ENCODE measurements around the gene ANO8. TPM values are rescaled to one million over a fixed set of nuclear protein-coding genes. Genes with fewer than 3 reads are reported as not detected.

ANO8 gene
- total and polyA plus RNA-seq, 2 of the 13 experiments (the other 11 are each of a cell fraction or from before 2014, with no cell fraction given), result 1.8 to 3.5 TPM

DNA sequence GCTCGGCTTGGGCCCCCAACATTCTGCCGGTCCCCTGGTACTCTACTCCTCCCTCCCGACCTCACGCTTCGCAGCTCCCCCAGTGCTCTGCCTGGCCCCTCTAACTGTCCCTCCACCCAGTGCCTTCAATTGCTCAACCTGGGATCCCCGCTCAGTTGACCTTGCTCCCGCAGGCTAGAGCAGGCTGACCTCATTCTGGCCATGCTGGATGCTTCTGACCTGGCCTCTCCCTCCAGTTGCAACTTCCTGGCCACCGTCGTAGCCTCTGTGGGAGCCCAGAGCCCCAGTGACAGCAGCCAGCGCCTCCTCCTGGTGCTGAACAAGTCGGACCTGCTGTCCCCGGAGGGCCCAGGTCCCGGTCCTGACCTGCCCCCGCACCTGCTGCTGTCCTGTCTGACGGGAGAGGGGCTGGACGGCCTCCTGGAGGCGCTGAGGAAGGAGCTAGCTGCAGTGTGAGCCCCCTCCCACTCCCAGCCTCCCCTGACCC lies 6.3 kb upstream of the ANO8 start (continued):
- TF ChIP-seq, protein P1, sequence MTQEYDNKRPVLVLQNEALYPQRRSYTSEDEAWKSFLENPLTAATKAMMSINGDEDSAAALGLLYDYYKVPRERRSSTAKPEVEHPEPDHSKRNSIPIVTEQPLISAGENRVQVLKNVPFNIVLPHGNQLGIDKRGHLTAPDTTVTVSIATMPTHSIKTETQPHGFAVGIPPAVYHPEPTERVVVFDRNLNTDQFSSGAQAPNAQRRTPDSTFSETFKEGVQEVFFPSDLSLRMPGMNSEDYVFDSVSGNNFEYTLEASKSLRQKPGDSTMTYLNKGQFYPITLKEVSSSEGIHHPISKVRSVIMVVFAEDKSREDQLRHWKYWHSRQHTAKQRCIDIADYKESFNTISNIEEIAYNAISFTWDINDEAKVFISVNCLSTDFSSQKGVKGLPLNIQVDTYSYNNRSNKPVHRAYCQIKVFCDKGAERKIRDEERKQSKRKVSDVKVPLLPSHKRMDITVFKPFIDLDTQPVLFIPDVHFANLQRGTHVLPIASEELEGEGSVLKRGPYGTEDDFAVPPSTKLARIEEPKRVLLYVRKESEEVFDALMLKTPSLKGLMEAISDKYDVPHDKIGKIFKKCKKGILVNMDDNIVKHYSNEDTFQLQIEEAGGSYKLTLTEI (CRISPR knock-in tag; conservative IDR thresholded peaks at IDR 0.05), result no peak
- TF ChIP-seq, protein P2, sequence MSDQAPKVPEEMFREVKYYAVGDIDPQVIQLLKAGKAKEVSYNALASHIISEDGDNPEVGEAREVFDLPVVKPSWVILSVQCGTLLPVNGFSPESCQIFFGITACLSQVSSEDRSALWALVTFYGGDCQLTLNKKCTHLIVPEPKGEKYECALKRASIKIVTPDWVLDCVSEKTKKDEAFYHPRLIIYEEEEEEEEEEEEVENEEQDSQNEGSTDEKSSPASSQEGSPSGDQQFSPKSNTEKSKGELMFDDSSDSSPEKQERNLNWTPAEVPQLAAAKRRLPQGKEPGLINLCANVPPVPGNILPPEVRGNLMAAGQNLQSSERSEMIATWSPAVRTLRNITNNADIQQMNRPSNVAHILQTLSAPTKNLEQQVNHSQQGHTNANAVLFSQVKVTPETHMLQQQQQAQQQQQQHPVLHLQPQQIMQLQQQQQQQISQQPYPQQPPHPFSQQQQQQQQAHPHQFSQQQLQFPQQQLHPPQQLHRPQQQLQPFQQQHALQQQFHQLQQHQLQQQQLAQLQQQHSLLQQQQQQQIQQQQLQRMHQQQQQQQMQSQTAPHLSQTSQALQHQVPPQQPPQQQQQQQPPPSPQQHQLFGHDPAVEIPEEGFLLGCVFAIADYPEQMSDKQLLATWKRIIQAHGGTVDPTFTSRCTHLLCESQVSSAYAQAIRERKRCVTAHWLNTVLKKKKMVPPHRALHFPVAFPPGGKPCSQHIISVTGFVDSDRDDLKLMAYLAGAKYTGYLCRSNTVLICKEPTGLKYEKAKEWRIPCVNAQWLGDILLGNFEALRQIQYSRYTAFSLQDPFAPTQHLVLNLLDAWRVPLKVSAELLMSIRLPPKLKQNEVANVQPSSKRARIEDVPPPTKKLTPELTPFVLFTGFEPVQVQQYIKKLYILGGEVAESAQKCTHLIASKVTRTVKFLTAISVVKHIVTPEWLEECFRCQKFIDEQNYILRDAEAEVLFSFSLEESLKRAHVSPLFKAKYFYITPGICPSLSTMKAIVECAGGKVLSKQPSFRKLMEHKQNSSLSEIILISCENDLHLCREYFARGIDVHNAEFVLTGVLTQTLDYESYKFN (CRISPR knock-in tag; conservative IDR thresholded peaks at IDR 0.05), result peak; percentile 82
- TF ChIP-seq ZNF616 (CRISPR knock-in tag; IDR thresholded peaks at IDR 0.05; ENCODE audit: low read depth) (0 out of 2 replicates have a peak, but pooled peaks have one; percentile 52), KAT7 (CRISPR knock-in tag; IDR thresholded peaks at IDR 0.05; ENCODE audit: borderline replicate concordance) (0 out of 2 replicates have a peak, but pooled peaks have one; percentile 50), LCORL (IDR thresholded peaks at IDR 0.05) (no peak), LCORL (CRISPR knock-in tag; IDR thresholded peaks at IDR 0.05) (peak; percentile 75; the same call in 1 of the 2 replicates), AHR (CRISPR knock-in tag; IDR thresholded peaks at IDR 0.05) (no peak), ZBTB7B (CRISPR knock-in tag; IDR thresholded peaks at IDR 0.05) (peak; percentile 77)
- TF ChIP-seq, protein P3, sequence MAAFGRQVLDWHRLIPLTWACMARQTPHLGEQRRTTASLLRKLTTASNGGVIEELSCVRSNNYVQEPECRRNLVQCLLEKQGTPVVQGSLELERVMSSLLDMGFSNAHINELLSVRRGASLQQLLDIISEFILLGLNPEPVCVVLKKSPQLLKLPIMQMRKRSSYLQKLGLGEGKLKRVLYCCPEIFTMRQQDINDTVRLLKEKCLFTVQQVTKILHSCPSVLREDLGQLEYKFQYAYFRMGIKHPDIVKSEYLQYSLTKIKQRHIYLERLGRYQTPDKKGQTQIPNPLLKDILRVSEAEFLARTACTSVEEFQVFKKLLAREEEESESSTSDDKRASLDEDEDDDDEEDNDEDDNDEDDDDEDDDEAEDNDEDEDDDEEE (CRISPR knock-in tag; IDR thresholded peaks at IDR 0.05), result 0 out of 2 replicates have a peak, but pooled peaks have one; percentile 53
- TF ChIP-seq, protein P4, sequence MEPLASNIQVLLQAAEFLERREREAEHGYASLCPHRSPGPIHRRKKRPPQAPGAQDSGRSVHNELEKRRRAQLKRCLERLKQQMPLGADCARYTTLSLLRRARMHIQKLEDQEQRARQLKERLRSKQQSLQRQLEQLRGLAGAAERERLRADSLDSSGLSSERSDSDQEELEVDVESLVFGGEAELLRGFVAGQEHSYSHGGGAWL (CRISPR knock-in tag; IDR thresholded peaks at IDR 0.05), result 0 out of 2 replicates have a peak, but pooled peaks have one; percentile 57
- TF ChIP-seq, protein P5, sequence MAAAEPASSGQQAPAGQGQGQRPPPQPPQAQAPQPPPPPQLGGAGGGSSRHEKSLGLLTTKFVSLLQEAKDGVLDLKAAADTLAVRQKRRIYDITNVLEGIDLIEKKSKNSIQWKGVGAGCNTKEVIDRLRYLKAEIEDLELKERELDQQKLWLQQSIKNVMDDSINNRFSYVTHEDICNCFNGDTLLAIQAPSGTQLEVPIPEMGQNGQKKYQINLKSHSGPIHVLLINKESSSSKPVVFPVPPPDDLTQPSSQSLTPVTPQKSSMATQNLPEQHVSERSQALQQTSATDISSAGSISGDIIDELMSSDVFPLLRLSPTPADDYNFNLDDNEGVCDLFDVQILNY (CRISPR knock-in tag; conservative IDR thresholded peaks at IDR 0.05), result no peak
- TF ChIP-seq, protein P6, sequence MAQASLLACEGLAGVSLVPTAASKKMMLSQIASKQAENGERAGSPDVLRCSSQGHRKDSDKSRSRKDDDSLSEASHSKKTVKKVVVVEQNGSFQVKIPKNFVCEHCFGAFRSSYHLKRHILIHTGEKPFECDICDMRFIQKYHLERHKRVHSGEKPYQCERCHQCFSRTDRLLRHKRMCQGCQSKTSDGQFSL (CRISPR knock-in tag; IDR thresholded peaks at IDR 0.05), result 0 out of 2 replicates have a peak, but pooled peaks have one; percentile 22
- TF ChIP-seq, protein P7, sequence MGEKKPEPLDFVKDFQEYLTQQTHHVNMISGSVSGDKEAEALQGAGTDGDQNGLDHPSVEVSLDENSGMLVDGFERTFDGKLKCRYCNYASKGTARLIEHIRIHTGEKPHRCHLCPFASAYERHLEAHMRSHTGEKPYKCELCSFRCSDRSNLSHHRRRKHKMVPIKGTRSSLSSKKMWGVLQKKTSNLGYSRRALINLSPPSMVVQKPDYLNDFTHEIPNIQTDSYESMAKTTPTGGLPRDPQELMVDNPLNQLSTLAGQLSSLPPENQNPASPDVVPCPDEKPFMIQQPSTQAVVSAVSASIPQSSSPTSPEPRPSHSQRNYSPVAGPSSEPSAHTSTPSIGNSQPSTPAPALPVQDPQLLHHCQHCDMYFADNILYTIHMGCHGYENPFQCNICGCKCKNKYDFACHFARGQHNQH (CRISPR knock-in tag; IDR thresholded peaks at IDR 0.05), result peak; percentile 70; the same call in 1 of the 2 replicates
- TF ChIP-seq, protein P8, sequence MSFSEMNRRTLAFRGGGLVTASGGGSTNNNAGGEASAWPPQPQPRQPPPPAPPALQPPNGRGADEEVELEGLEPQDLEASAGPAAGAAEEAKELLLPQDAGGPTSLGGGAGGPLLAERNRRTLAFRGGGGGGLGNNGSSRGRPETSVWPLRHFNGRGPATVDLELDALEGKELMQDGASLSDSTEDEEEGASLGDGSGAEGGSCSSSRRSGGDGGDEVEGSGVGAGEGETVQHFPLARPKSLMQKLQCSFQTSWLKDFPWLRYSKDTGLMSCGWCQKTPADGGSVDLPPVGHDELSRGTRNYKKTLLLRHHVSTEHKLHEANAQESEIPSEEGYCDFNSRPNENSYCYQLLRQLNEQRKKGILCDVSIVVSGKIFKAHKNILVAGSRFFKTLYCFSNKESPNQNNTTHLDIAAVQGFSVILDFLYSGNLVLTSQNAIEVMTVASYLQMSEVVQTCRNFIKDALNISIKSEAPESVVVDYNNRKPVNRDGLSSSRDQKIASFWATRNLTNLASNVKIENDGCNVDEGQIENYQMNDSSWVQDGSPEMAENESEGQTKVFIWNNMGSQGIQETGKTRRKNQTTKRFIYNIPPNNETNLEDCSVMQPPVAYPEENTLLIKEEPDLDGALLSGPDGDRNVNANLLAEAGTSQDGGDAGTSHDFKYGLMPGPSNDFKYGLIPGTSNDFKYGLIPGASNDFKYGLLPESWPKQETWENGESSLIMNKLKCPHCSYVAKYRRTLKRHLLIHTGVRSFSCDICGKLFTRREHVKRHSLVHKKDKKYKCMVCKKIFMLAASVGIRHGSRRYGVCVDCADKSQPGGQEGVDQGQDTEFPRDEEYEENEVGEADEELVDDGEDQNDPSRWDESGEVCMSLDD (CRISPR knock-in tag; IDR thresholded peaks at IDR 0.05; ENCODE audit: borderline replicate concordance), result peak; percentile 95
